ENCODE data around the gene DOHH.

Gene DOHH

DNA sequence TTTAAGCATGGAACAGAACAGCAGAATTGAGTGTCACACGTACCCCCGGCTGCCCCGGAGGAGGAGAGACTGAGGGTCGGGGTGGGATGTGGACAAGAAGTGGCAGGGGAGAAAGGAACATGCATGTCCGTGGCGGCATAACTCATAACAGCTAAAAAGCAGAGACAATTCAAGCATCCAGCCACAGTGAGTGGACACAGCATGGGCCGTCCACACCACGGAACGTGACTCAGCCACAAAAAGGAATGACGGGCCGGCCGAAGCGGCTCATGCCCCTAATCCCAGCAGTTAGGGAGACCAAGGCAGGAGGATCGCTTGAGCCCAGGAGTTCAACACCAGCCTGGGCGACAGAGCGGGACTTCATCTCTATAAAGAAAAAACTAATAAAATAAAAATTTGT, 7.6 kb downstream of the DOHH start:
- H3K9ac ChIP-seq = no peak overlapping the region
- H3K36me3 ChIP-seq (ENCODE audit: insufficient read depth) = no peaks in the 10 kb centered on the region
- no peak overlapping the region for H3K4me2 ChIP-seq
- H4K20me1 ChIP-seq (ENCODE audit: insufficient read depth) = no peaks in the 10 kb centered on the region
- H3K79me2 ChIP-seq (ENCODE audit: insufficient read depth, low read depth) = peaks cover 12% of the 10 kb centered on the region; the same call in 1 of the 2 replicates
- H3K27ac ChIP-seq = no peak overlapping the region
- H3K27me3 ChIP-seq (ENCODE audit: insufficient read depth, low read depth) = no peaks in the 10 kb centered on the region
- no peak overlapping the region for H2AFZ ChIP-seq (ENCODE audit: low read depth)
- no peak overlapping the region for H3K4me3 ChIP-seq (IDR thresholded peaks at IDR 0.05; ENCODE audit: insufficient read depth, low read depth, low read length)
- TF ChIP-seq, protein P1, sequence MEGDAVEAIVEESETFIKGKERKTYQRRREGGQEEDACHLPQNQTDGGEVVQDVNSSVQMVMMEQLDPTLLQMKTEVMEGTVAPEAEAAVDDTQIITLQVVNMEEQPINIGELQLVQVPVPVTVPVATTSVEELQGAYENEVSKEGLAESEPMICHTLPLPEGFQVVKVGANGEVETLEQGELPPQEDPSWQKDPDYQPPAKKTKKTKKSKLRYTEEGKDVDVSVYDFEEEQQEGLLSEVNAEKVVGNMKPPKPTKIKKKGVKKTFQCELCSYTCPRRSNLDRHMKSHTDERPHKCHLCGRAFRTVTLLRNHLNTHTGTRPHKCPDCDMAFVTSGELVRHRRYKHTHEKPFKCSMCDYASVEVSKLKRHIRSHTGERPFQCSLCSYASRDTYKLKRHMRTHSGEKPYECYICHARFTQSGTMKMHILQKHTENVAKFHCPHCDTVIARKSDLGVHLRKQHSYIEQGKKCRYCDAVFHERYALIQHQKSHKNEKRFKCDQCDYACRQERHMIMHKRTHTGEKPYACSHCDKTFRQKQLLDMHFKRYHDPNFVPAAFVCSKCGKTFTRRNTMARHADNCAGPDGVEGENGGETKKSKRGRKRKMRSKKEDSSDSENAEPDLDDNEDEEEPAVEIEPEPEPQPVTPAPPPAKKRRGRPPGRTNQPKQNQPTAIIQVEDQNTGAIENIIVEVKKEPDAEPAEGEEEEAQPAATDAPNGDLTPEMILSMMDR (conservative IDR thresholded peaks at IDR 0.05; ENCODE audit: low read depth, low read length) = no peak
- no peaks in the 10 kb centered on the region for H3K4me1 ChIP-seq (ENCODE audit: low read depth, poor library complexity, severe bottlenecking)

DNA sequence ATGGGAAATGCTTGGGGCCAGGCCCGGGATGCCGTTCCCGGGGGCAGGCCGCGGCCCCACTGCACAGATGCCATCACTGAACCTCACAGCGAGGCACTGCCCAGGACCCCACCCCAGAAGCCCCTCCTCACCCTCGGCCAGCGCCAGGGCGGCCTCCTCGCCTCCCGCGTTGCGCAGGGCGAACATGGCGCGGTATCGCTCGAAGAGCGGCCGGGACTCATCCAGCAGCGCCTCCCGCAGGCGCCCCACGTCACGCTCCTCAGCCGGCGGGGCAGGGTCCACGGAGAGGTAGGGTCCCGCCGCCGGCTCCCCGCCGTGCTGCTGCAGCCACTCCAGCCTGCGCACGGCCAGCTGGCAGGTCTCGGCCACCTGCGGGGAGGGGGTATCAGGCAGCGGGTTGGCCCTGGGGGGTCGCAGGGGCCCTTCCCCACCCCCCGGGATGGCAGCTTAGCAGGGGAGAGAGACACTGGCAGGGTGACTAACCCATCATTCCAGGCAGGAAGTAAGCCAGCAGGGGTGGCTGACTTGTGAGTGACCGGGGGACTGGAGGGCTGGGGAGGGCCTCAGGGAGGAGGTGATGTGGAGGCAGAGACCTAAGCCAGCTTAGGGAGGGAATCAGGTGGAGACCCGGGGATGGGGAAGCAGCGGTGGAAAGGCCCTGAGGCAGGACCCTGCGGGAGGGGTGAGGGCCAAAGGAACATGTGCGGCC, 8.2 kb downstream of the DOHH start:
- Histone ChIP-seq H3K27me3 (ENCODE audit: insufficient read depth, low read depth) (no peaks in the 10 kb centered on the region), H3K27ac (no peak overlapping the region), H4K20me1 (ENCODE audit: insufficient read depth) (no peaks in the 10 kb centered on the region), H3K79me2 (ENCODE audit: insufficient read depth, low read depth) (peaks cover 7% of the 10 kb centered on the region; the same call in 1 of the 2 replicates), H3K4me1 (ENCODE audit: low read depth, poor library complexity, severe bottlenecking) (no peaks in the 10 kb centered on the region), H3K4me2 (no peak overlapping the region), H3K4me3 (IDR thresholded peaks at IDR 0.05; ENCODE audit: insufficient read depth, low read depth, low read length) (no peak overlapping the region), H3K36me3 (ENCODE audit: insufficient read depth) (no peaks in the 10 kb centered on the region), H2AFZ (ENCODE audit: low read depth) (no peak overlapping the region), H3K9ac (no peak overlapping the region)
- TF ChIP-seq, protein P1 (conservative IDR thresholded peaks at IDR 0.05; ENCODE audit: low read depth, low read length) = no peak

DNA sequence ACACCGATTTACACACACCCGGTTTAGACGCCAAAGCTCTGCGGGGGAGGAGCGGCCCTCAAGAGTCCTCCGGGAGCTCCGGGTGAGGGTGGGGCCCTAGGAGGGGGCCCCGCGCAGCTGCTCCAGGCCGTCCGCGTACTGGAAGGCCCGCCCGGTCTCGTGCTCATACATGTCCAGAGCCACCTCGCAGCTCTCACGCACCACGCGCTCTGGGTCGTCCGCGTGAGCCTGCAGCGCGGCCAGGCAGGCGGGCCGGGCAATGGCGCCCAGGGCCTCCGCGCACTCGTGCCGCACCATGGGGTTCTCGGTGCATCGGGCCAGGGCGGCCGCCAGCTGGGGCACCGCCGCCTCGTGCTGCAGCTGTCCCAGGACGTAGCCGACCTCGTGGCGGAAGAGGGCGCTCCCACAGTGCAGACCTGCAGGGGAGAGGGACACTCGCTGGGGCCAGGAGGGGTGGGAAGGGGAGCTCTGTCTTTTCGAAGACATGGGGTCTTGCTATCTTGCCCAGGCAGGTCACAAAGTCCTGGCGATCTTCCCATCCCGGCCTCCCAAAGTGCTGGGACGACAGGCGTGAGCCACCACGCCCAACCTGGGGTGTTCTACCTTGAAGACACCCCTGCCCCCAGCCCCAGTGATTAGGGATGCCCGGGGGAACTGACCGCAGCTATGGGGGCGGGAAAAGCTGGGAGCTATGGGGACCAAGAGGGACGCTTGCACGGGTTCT, 8.9 kb downstream of the DOHH start:
- Histone ChIP-seq H3K4me1 (ENCODE audit: low read depth, poor library complexity, severe bottlenecking) (no peaks in the 10 kb centered on the region), H3K4me3 (IDR thresholded peaks at IDR 0.05; ENCODE audit: insufficient read depth, low read depth, low read length) (no peak overlapping the region), H3K4me2 (no peak overlapping the region), H3K36me3 (ENCODE audit: insufficient read depth) (no peaks in the 10 kb centered on the region), H3K9ac (no peak overlapping the region), H3K27me3 (ENCODE audit: insufficient read depth, low read depth) (no peaks in the 10 kb centered on the region), H4K20me1 (ENCODE audit: insufficient read depth) (no peaks in the 10 kb centered on the region), H3K27ac (no peak overlapping the region), H3K79me2 (ENCODE audit: insufficient read depth, low read depth) (no peaks in the 10 kb centered on the region; the same call in 1 of the 2 replicates), H2AFZ (ENCODE audit: low read depth) (no peak overlapping the region)
- TF ChIP-seq, protein P1 (conservative IDR thresholded peaks at IDR 0.05; ENCODE audit: low read depth, low read length) = no peak

DNA sequence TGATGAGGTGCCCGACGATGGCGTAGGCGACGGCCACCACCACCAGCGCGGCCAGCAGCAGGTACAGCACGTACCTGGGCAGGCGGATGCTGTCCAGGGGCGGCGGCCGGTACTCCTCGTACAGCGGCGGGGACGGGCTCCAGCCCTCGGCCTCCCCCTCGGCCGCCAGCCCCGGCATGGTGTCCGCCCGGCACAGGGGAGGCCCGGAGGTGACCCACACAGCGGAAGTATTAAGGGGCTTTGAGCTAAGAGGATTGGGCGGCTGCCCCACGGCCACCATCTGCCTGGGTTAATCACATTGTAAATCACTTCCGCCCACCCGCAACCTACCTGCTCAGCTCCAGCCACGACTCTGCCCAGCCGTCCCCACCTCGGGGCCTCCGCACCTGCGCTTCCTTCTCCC, 17.2 kb downstream of the DOHH start, which contains the start of gene SMIM44:
SMIM44 (minus strand) TSS at position 216 of the 403 bp plus-strand sequence; CDS start at position 178, 38 bp downstream.
- Histone ChIP-seq H2AFZ (ENCODE audit: low read depth) (no peak within 1 kb of the TSS), H3K9ac (no peak within 1 kb of the TSS), H3K27ac (no peak within 1 kb of the TSS), H3K27me3 (ENCODE audit: insufficient read depth, low read depth) (peaks cover 41% of the 10 kb centered on the region), H3K4me3 (IDR thresholded peaks at IDR 0.05; ENCODE audit: insufficient read depth, low read depth, low read length) (no peak within 1 kb of the TSS), H3K4me1 (ENCODE audit: low read depth, poor library complexity, severe bottlenecking) (peaks cover 6% of the 10 kb centered on the region), H3K79me2 (ENCODE audit: insufficient read depth, low read depth) (no peaks in the 10 kb centered on the region), H3K36me3 (ENCODE audit: insufficient read depth) (no peaks in the 10 kb centered on the region), H3K4me2 (no peak within 1 kb of the TSS), H4K20me1 (ENCODE audit: insufficient read depth) (no peaks in the 10 kb centered on the region)
- TF ChIP-seq, protein P1 (conservative IDR thresholded peaks at IDR 0.05; ENCODE audit: low read depth, low read length) = no peak

Measured in KMS-11 (cell line).